ENCODE data around the gene KRTAP4-8.
"Not testable (repeated sequence)": the region's sequence is repeated elsewhere in the genome, so short reads cannot be mapped to it uniquely, and the experiment has no call there.

The KRTAP4-8 gene

GRCh38 chr17:41108728-41109386 is 10.9 kb upstream of the KRTAP4-8 start:
- H3K4me3 ChIP-seq (ENCODE audit: low read depth, low read length): not testable (repeated sequence)

- H3K4me3 ChIP-seq (ENCODE audit: low read depth, low read length): no peak overlapping the region
These were observed 10.1 kb upstream of the KRTAP4-8 start for GRCh38 chr17:41107941-41108450.

GRCh38 chr17:41105347-41105746 is 7.4 kb upstream of the KRTAP4-8 start, which contains the start of gene KRTAP4-9:
Gene KRTAP4-9 (plus strand): TSS chr17:41105389. CDS start chr17:41105389, 0 bp downstream.
- not testable (repeated sequence) for H3K4me3 ChIP-seq (ENCODE audit: low read depth, low read length)

- not testable (repeated sequence) for H3K4me3 ChIP-seq (ENCODE audit: low read depth, low read length)
These were observed 6.6 kb upstream of the KRTAP4-8 start for GRCh38 chr17:41104386-41105038.

GRCh38 chr17:41103896-41104295 is 6.0 kb upstream of the KRTAP4-8 start:
- H3K4me3 ChIP-seq (ENCODE audit: low read depth, low read length): no peak overlapping the region

- no peak within 1 kb of the TSS for H3K4me3 ChIP-seq (ENCODE audit: low read depth, low read length)
These were observed 3.8 kb upstream of the KRTAP4-8 start, which contains the start of gene KRTAP4-16 for GRCh38 chr17:41101586-41102259. Gene KRTAP4-16 (minus strand): TSS chr17:41102209. CDS start chr17:41102209, 0 bp downstream.

GRCh38 chr17:41099682-41100480 is 1.9 kb upstream of the KRTAP4-8 start:
- not testable (repeated sequence) for H3K4me3 ChIP-seq (ENCODE audit: low read depth, low read length)

- H3K4me3 ChIP-seq (ENCODE audit: low read depth, low read length): no peak overlapping the region
These were observed 539 bp upstream of the KRTAP4-8 start for GRCh38 chr17:41098481-41098880.

GRCh38 chr17:41096055-41096454 is 1.9 kb downstream of the KRTAP4-8 start:
- no peak overlapping the region for H3K4me3 ChIP-seq (ENCODE audit: low read depth, low read length)

GRCh38 chr17:41088760-41089352 is 9.1 kb downstream of the KRTAP4-8 start:
- not testable (repeated sequence) for H3K4me3 ChIP-seq (ENCODE audit: low read depth, low read length)

- H3K4me3 ChIP-seq (ENCODE audit: low read depth, low read length): not testable (repeated sequence)
These were observed 13.7 kb downstream of the KRTAP4-8 start, which contains the start of gene KRTAP4-7 for GRCh38 chr17:41084100-41084856. Gene KRTAP4-7 (plus strand): TSS chr17:41084150. CDS start chr17:41084207, 57 bp downstream.

GRCh38 chr17:41083427-41083826 is 14.5 kb downstream of the KRTAP4-8 start:
- not testable (repeated sequence) for H3K4me3 ChIP-seq (ENCODE audit: low read depth, low read length)

- no peak overlapping the region for H3K4me3 ChIP-seq (ENCODE audit: low read depth, low read length)
These were observed 15.3 kb downstream of the KRTAP4-8 start for GRCh38 chr17:41082626-41083025.

GRCh38 chr17:41076788-41077187 is 21.2 kb downstream of the KRTAP4-8 start:
- no peak overlapping the region for H3K4me3 ChIP-seq (ENCODE audit: low read depth, low read length)

- no peak overlapping the region for H3K4me3 ChIP-seq (ENCODE audit: low read depth, low read length)
These were observed 24.3 kb downstream of the KRTAP4-8 start for GRCh38 chr17:41073676-41074075.

- H3K4me3 ChIP-seq (ENCODE audit: low read depth, low read length): no peak overlapping the region
These were observed 26.2 kb downstream of the KRTAP4-8 start for GRCh38 chr17:41071606-41072360.

- H3K4me3 ChIP-seq (ENCODE audit: low read depth, low read length): no peak overlapping the region
These were observed 28.9 kb downstream of the KRTAP4-8 start for GRCh38 chr17:41069031-41069430.

GRCh38 chr17:41067281-41067680 is 30.7 kb downstream of the KRTAP4-8 start:
- H3K4me3 ChIP-seq (ENCODE audit: low read depth, low read length): no peak overlapping the region
